SKM-1 treated with dmso at 0.1 percent for 144 hours (cell line): ENCODE measurements around the gene ZNF487.
A peak's percentile ranks its signal among the peaks of the same experiment; 100 is the strongest.
"Not testable (repeated sequence)": the region's sequence is repeated elsewhere in the genome, so short reads cannot be mapped to it uniquely, and the experiment has no call there.

ENCODE experiments used
- DNase-seq: peaks from one replicate; lab custom pipeline; 2025; ENCODE audit not compliant: unreplicated experiment; lab: John Stamatoyannopoulos, UW

ZNF487 gene

DNA sequence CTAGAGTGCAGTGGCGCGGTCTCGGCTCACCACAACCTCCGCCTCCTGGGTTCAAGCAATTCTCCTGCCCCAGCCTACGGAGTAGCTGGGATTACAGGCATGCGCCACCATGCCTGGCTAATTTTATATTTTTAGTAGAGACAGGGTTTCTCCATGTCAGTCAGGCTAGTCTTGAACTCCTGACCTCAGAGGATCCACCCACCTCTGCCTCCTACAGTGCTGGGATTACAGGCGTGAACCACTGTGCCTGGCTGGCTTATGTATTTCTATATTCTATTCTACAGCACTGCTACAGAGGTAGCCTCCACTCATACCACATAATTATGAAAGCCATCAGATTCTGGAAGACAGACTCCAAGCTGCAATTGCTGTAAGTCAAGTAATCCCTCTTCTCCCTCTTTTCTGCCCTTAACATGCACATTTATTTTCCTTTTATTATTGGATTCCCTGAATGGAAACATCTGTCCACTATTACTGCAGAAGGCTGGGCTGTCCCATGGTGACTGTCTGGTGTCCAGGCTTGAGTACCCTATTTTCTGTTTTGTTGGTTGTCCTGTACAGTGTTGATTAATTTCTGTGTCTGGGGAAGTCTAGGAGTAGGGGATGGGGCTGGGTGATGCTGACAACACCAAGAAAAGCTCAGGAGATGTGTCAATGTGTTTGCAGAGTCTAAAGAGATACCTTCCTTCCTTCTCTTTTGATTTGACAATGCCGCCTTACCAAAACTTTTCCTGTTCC, 5.8 kb upstream of the ZNF487 start:
- no peak for DNase-seq

DNA sequence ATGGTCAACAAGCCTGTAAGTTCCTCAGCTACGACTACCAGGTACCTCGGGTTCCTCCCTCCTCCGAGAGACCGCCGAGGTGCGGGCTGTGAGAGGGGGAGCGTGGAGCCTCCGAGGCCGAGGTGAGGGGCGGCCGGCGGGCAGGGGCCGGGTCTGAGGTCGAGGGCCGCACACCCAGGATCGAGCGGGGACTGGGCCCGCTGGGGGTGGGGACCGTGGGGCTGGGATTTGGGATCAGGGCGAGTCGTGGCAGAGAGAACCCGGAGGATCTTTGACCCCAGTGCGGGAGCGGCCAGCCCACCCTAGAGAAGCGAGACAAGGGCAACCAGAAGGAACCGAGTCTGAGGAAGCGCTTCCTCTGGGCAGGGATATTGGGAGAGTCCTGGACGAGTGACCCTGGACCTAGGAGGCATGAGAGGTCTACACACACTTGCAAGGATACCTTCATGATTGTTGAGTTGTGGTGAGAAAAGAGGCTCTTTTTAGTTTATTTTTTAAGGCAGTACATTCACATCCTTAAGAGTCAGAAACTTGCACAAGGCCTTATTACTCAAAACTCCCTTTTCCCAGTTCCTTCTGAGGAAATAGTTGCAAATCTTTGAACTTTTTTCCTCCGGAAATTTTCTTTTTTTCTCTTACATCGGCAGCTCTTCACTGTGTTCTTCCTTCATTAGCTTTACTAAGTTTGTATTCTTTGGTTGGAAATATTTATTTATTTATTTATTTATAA, 395 bp downstream of the ZNF487 start:
- no peak for DNase-seq

DNA sequence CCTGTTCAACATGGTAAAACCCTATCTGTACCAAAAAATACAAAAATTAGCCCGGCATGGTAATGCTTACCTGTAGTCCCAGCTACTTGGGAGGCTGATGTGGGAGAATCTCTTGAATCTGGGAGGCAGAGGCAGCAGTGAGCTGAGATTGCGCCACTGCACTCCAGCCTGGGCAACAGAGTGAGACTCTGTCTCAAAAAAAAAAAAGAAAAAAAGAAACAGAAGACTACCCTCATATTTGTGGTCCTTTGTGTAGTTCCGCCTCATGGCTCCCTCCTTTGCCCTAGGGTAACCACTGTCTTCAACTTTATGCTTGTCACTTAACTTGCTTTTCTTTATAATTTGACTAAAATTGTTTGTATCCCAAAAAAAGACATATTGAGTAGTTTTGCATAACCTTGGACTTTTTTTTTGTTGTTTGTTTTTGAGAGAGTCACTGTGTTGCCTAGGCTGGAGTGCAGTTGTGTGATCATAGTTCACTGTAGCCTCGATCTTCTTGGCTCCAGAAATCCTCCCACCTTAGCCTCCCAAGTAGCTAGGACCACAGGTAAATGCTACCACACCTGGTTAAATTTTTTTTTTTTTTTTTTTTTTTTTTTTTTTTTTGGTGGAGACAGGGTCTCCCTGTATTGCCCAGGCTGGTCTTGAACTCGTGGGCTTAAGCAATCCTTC, 3.7 kb downstream of the ZNF487 start:
- no peak for DNase-seq

DNA sequence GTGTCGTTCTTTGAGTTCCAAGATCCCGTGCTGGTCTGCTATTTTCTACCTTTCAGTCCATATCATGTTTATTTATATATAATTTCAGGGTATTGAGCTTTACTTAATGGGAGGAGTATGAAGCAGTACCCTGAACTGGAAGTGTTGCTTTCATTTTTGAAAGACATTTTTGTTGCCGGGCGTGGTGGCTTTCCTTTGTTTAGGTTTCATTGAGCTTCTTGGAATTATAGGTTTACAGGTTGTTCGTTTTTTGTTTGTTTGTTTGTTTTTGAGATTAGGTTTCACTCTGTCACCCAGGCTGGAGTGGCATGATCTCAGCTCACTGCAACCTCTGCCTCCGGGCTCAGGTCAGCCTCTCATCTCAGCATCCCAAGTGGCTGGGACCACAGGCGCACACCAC, 7.4 kb downstream of the ZNF487 start:
- no peak for DNase-seq

DNA sequence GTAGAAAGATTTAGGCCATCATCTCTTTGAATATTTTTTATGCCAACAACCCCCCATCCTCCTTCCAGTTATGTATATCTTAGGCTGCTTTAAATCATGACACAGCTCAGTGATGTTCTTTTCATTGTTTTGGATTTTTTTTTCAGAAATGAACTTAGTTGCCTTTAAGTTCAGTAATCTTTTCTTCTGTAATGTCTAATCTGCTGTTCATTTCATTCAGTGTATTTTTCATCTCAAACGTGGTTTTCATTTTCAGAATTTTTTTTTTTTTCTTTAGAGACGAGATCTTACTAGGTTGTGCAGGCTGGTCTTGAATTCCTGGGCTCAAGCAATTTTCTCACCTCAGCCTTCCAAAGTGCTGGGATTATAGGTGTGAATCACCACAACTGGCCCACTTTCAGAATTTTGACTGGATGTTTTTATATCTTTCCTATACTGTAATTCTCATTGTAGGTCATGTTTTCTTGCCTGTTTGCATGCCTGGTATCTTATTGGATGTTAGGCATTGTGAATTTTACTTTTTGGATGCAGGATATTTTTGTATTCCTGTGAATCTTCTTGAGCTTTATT, 8.1 kb downstream of the ZNF487 start:
- no peak for DNase-seq

DNA sequence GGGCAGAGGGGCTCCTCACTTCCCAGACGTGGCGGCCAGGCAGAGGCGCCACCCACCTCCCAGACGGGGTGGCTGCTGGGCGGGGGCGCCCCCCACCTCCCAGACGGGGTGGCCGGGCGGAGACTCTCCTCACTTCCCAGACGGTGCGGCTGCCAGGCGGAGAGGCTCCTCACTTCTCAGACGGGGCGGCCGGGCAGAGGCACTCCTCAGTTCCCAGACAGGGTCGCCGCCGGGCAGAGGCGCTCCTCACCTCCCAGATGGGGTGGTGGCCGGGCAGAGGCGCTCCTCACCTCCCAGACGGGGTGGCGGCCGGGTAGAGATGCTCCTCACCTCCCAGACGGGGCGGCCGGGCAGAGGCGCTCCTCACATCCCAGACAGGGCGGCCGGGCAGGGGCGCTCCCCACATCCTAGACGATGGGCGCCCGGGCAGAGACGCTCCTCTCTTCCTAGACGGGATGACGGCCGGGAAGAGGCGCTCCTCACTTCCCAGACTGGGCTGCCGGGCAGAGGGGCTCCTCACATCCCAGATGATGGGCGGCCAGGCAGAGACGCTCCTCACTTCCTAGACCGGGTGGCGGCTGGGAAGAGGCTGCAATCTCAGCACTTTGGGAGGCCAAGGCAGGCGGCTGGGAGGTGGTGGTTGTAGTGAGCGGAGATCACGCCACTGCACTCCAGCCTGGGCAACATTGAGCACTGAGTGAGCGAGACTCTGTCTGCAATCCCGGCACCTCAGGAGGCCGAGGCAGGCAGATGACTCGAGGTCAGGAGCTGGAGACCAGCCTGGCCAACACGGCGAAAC, 9.5 kb downstream of the ZNF487 start:
- DNase-seq, result not testable (repeated sequence)

DNA sequence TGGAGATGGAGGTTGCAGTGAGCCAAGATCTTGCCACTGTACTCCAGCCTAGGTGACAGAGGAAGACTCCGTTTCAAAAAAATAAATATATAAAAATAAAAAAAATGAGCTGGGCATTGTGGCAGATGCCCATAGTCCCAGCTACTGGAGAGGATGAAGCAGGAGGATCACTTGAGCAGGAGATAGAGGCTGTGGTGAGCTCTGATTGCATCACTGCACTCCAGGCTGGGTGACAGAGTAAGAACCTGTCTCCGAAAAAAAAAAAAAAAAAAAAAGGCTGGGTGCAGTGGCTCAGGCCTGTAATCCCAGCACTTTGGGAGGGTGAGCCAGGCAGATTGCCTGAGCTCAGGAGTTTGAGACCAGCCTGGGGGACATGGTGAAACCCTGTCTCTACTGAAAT, 11.8 kb downstream of the ZNF487 start:
- DNase-seq, result no peak

DNA sequence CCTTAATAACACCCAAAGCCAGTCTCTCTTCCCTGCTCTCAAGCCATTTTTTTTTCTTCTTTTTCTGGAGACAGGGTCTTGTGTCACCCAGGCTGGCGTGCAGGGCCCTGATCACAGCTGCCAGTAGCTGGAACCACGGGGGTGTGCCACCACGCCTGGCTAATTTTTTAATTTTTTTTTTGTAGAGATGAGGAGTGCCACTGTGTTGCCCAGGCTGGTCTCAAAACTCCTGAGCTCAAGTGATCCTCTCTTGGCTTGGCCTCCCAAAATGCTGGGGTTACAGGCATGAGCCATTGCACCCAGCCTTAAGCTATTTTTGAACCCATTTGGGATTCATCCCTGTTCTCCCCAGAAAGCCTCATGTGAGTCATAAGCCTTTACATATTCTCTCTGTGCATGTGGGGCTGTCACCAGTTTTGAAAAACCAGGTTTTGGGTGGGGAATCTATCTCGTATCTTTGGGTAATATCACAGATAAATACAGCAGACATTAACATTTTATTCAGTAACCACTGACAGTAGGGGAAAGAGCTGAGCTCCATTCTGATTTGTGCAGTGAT, 15.5 kb downstream of the ZNF487 start:
- no peak for DNase-seq

DNA sequence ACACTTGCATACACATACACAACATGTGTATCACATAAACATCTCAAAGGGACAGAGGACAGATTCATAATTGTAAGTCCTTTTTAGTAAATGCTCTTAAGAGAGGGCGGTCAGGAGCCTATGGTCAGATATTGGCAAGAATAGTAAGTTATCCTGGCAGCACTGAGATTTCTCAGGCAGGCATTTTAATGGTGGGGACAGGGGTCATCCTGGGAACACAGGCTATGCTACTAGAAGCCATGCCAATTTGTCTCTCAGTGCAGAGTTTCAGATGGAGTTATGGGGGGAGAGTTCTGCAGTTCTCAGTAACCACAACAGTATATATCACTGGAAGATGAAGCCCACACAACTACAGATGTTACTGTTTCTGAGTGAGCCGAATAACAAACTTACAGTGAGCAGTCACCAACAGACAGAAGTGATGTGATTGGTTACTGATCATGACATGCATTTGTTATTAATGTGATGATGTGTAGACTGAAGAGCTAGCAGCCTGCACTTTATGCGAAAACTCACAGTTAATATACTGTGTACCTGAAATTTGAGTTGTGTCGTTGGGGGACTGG, 16.4 kb downstream of the ZNF487 start:
- no peak for DNase-seq

DNA sequence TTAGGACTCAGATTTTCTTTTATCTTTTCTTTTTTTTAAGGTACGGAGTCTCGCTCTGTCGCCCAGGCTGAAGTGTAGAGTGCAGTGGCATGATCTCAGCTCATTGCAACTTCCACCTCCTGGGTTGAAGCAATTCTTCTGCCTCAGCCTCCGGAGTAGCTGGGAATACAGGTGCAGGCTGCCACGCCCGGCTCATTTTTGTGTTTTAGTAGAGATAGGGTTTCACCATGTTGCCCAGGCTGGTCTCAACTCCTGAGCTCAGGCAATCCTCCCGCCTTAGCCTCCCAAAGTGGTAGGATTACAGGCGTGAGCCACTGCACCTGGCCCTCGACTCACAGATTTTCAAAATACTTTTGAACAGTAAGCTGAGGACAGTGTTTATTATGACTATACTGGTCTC, 17.1 kb downstream of the ZNF487 start:
- not testable (repeated sequence) for DNase-seq

DNA sequence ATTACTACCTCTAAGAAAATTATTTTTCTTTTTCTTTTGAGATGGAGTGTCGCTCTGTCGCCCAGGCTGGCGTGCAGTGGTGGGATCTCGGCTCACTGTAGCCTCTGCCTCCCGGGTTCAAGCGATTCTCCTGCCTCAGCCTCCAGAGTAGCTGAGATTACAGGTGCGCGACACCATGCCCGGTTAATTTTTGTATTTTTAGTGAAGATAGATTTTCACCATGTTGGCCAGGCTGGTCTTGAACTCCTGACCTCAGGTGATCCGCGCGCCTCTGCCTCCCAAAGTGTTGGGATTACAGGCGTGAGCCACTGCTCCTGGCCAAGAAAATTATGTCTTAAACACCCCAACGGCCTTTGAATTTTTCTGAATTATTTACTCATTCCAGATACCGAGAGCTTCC, 19.6 kb downstream of the ZNF487 start:
- DNase-seq, result not testable (repeated sequence)

DNA sequence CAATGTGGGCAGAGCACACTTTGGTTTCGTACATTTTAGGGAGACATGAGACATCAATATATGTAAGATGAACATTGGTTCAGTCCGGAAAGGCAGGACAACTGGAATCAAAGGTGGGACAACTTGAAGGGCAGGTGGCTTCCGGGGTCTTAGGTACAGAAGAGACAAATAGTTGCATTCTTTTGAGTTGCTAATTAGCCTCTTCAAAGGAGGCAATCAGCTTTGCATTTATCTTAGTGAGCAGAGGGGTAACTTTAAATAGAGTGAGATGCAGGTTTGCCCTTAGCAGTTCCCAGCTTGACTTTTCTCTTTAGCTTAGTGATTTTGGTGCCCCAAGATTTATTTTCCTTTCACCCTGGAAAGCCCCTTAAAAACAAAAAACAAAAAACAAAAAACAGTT, 21.3 kb downstream of the ZNF487 start:
- DNase-seq, result no peak

DNA sequence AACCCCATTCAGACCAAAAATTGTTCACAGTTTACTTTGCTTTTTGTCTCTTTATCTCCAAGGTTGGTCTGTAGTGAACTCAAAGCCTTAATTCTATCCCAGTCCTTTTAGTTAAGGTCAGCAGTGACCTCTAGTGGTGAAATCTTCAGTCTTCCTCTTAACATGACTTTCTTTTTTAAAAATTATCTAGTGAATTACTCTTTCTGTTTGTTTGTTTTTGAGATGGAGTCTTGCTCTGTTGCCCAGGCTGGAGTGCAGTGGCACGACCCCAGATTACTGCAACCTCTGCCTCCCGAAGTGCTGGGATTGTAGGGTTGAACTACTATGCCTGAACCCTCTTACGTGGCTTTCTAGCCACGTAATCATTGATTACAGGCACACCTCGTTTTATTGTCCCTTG, 25.0 kb downstream of the ZNF487 start:
- peak; percentile 73 for DNase-seq

DNA sequence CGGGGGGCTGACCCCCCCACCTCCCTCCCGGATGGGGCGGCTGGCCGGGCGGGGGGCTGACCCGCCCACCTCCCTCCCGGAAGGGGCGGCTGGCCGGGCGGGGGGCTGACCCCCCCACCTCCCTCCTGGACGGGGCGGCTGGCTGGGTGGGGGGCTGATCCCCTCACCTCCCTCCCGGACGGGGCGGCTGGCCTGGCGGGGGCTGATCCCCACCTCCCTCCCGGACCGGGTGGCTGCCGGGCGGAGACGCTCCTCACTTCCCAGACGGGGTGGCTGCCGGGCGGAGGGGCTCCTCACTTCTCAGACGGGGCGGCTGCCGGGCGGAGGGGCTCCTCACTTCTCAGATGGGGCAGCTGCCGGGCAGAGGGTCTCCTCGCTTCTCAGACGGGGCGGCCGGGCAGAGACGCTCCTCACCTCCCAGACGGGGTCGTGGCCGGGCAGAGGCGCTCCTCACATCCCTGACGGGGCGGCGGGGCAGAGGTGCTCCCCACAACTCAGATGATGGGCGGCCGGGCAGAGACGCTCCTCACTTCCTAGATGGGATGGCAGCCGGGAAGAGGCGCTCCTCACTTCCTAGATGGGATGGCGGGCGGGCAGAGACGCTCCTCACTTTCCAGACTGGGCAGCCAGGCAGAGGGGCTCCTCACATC, 28.3 kb downstream of the ZNF487 start:
- DNase-seq, result not testable (repeated sequence)

DNA sequence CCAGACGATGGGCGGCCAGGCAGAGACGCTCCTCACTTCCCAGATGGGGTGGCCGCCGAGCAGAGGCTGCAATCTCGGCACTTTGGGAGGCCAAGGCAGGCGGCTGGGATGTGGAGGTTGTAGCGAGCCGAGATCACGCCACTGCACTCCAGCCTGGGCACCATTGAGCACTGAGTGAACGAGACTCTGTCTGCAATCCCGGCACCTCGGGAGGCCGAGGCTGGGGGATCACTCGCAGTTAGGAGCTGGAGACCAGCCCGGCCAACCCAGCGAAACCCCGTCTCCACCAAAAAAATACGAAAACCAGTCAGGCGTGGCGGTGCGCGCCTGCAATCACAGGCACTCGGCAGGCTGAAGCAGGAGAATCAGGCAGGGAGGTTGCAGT, 28.8 kb downstream of the ZNF487 start:
- not testable (repeated sequence) for DNase-seq

DNA sequence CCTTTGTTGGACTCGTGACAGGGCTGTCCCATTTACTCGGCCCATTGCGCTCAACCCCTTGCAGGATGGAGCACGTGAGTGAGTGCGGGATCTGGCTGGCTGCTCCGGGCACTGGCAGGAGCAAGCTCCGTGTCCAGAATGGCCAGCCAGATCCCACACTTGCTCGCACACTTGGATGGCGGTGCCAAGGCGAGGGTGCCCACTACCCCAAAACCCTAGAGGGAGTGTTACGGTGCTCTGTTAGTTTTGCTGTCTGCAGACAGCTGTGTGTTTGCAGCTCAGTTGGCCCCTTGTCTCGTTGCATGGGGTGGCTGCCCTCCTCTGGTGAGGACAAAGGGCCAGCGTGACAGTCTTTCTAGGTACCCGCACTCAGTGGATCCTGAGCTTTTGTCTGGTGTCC, 34.2 kb downstream of the ZNF487 start:
- no peak for DNase-seq

DNA sequence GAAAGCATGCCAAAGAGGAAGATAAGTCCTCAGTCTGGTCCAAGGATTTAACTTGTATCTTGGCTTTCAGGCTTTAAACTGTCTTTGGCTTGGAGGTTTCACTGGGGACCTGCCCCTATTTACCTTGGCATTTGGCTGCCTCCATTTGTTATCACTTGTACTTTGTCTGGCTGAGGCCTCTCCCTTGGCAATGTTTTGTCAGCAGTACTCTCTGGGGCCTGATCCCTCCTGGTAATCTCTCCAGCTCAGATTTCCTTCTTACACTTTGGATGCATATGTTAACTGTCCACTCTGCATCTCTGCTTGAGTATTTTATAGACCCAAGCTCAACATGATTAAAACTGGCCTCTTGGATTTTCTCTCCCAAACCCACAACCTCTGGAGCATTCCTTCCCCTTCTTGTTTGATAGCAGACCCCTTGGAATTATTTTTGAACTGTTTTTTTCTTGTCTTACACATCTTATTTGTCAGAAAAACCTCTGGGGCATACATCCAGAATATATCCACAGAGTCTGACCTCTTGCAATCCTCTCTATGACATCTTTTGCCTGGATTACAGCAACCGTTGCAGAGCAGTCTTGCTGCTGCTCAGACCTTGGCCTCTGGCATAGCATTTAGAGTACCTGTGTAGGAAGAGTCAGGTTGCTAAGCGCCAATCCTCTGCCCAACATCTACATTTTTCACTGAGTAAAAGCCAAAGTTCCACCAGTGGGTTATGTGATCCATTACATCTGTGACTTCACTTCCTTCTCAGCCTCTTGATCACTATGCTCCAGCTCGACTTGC, 35.2 kb downstream of the ZNF487 start:
- DNase-seq, result no peak

DNA sequence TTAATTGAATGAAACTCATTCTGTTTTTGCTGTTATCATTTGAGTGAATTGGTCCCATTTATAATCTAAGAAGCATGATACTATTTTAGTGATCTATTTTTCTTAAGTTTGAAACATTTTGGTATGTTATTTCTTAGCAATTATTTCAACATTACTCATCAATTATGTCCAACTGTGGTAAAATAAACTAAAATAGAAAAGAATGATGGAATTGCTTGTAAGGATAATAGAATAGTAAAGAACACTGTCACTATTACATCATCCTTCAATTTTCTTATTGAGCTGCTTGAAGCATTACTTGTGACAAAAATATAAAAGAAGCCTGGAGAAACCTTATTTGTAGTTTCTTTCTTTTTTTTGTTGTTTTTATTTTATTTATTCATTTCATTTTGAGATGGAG, 42.4 kb downstream of the ZNF487 start:
- DNase-seq, result no peak
